H1 (cell line): ENCODE results near the gene C5orf46. TPM values are rescaled to one million over a fixed set of nuclear protein-coding genes. Genes with fewer than 3 reads are reported as not detected.
"Not testable (repeated sequence)": the region's sequence is repeated elsewhere in the genome, so short reads cannot be mapped to it uniquely, and the experiment has no call there.

Experiments used
- CTCF ChIA-PET: fragments of 300-600 bp; sonication (Branson Sonifier 250); formaldehyde crosslinking; loops from one replicate; lab custom pipeline; 2021; ENCODE audit not compliant: partially characterized antibody; lab: Charles Lee
- POLR2A ChIA-PET: fragments of 300-600 bp; sonication (Branson Sonifier 250); formaldehyde crosslinking; loops from one replicate; lab custom pipeline; 2021; ENCODE audit warnings: inconsistent platforms; ENCODE audit not compliant: partially characterized antibody; lab: Charles Lee
- DNase-seq, 2 experiments: peaks; one replicate each; pipeline versions ENCODE4 v3.0.0 to v3.0.0-alpha.2; 2010 to 2022; ENCODE audit warnings: low spot score in 2 of 2, low read depth in 1 of 2, mixed read lengths in 1 of 2
- FAIRE-seq: peaks from 2 replicates; lab custom pipeline; 2011; peaks lifted over from hg19 to GRCh38; lab: Jason Lieb, UNC
- H2AFZ ChIP-seq: 2 replicates; pipeline ENCODE4 v1.8.1; 2012; ENCODE audit warnings: low read length, inconsistent platforms
- H2AK5ac ChIP-seq: 2 replicates; pipeline ENCODE4 v1.6.1; 2013; ENCODE audit warnings: low read depth, low read length
- H2BK120ac ChIP-seq: replicated peaks from 2 replicates; pipeline ENCODE3; 2013; ENCODE audit warnings: low read depth, low read length, inconsistent platforms
- H2BK12ac ChIP-seq: 2 replicates; pipeline ENCODE4 v1.6.1; 2013; ENCODE audit warnings: low read depth, low read length
- H2BK15ac ChIP-seq: 2 replicates; pipeline ENCODE4 v1.6.1; 2013; ENCODE audit warnings: low read length
- H2BK20ac ChIP-seq: 2 replicates; pipeline ENCODE4 v1.6.1; 2013; ENCODE audit warnings: low read length
- H2BK5ac ChIP-seq: 2 replicates; pipeline ENCODE4 v1.6.1; 2013; ENCODE audit warnings: low read depth, low read length
- H3K14ac ChIP-seq: 2 replicates; pipeline ENCODE4 v1.6.1; 2013; ENCODE audit warnings: inconsistent platforms; ENCODE audit not compliant: insufficient read length
- H3K18ac ChIP-seq: 2 replicates; pipeline ENCODE4 v1.6.1; 2013; ENCODE audit warnings: low read length; ENCODE audit errors: extremely low read depth
- H3K23ac ChIP-seq: 2 replicates; pipeline ENCODE4 v1.6.1; 2013; ENCODE audit warnings: inconsistent platforms; ENCODE audit not compliant: insufficient read length
- H3K23me2 ChIP-seq: 2 replicates; pipeline ENCODE4 v1.6.1; 2013; ENCODE audit warnings: low read depth, low read length
- H3K27ac ChIP-seq: 2 replicates; pipeline ENCODE4 v1.6.1; 2011; ENCODE audit warnings: low read depth, low read length, inconsistent platforms
- H3K27me3 ChIP-seq, 4 experiments: replicated peaks in 1 of 4; 1 replicate in 1 of 4; 2 replicates in 3 of 4; pipeline versions ENCODE4 v1.6.1 to v1.8.1; 2011 to 2013; ENCODE audit warnings: low read length in 3 of 4, mild to moderate bottlenecking in 3 of 4, inconsistent platforms in 2 of 4, mixed read lengths in 2 of 4, moderate library complexity in 1 of 4; ENCODE audit not compliant: control insufficient read depth in 3 of 4, insufficient read depth in 3 of 4; ENCODE audit errors: extremely low read depth in 1 of 4
- H3K36me3 ChIP-seq, 4 experiments: 2 replicates each; pipeline versions ENCODE4 v1.6.1 to v1.8.1; 2011 to 2013; ENCODE audit warnings: mild to moderate bottlenecking in 4 of 4, low read length in 3 of 4, moderate library complexity in 2 of 4, control low read depth in 1 of 4, inconsistent platforms in 1 of 4; ENCODE audit not compliant: insufficient read depth in 4 of 4, control insufficient read depth in 2 of 4
- H3K4ac ChIP-seq: replicated peaks from 2 replicates; pipeline ENCODE3; 2013; ENCODE audit warnings: low read length, low read depth, mixed read lengths, inconsistent platforms; ENCODE audit not compliant: insufficient read length
- H3K4me1 ChIP-seq, 4 experiments: replicated peaks in 1 of 4; 1 replicate in 1 of 4; 2 replicates in 3 of 4; pipeline versions ENCODE4 v1.6.1 to v1.8.1; 2011 to 2013; ENCODE audit warnings: low read length in 3 of 4, inconsistent platforms in 2 of 4, mixed read lengths in 1 of 4; ENCODE audit not compliant: insufficient read depth in 4 of 4, control insufficient read depth in 3 of 4
- H3K4me2 ChIP-seq, 2 experiments: 2 replicates each; pipeline versions ENCODE4 v1.6.1 to v1.8.1; 2011 to 2013; ENCODE audit warnings: low read depth in 2 of 2, low read length in 2 of 2, control low read depth in 1 of 2, inconsistent platforms in 1 of 2, mild to moderate bottlenecking in 1 of 2; ENCODE audit not compliant: insufficient read depth in 1 of 2
- H3K4me3 ChIP-seq, 4 experiments: fragments of 200-600, 300-600 bp in 1 of 4; sonication (generic), shearing (Covaris generic), sonication (Bioruptor Twin) in 1 of 4; 2 replicates each; pipeline versions ENCODE4 v1.5.1 to v1.8.1; 2011 to 2016; ENCODE audit warnings: low read length in 4 of 4, low read depth in 3 of 4, control low read depth in 2 of 4, inconsistent platforms in 2 of 4, mild to moderate bottlenecking in 2 of 4, mixed read lengths in 1 of 4, moderate library complexity in 1 of 4; ENCODE audit not compliant: insufficient read depth in 2 of 4; ENCODE audit errors: extremely low read depth in 1 of 4
- H3K56ac ChIP-seq: replicated peaks from 2 replicates; pipeline ENCODE3; 2013; ENCODE audit warnings: low read depth, mild to moderate bottlenecking, mixed read lengths, low read length, inconsistent platforms; ENCODE audit not compliant: insufficient read length
- H3K79me1 ChIP-seq: 2 replicates; pipeline ENCODE4 v1.6.1; 2013; ENCODE audit warnings: low read depth, low read length, control low read depth
- H3K79me2 ChIP-seq, 2 experiments: 2 replicates each; pipeline versions ENCODE4 v1.6.1 to v1.8.1; 2012 to 2013; ENCODE audit warnings: low read length in 2 of 2, mild to moderate bottlenecking in 2 of 2, inconsistent platforms in 1 of 2; ENCODE audit not compliant: insufficient read depth in 2 of 2, control insufficient read depth in 1 of 2
- H3K9ac ChIP-seq, 4 experiments: replicated peaks in 1 of 4; 1 replicate in 1 of 4; 2 replicates in 3 of 4; pipeline versions ENCODE4 v1.6.1 to v1.8.1; 2011 to 2013; ENCODE audit warnings: low read depth in 3 of 4, low read length in 3 of 4, control low read depth in 2 of 4, mild to moderate bottlenecking in 2 of 4, moderate library complexity in 2 of 4, inconsistent platforms in 1 of 4; ENCODE audit errors: extremely low read depth in 1 of 4
- H3K9me3 ChIP-seq, 2 experiments: 2 replicates each; pipeline versions ENCODE4 v1.6.1 to v1.8.1; 2012 to 2013; ENCODE audit warnings: mild to moderate bottlenecking in 2 of 2, moderate library complexity in 2 of 2, control low read depth in 1 of 2, inconsistent platforms in 1 of 2, low read depth in 1 of 2, low read length in 1 of 2, mixed read lengths in 1 of 2; ENCODE audit not compliant: insufficient read depth in 2 of 2
- H4K20me1 ChIP-seq, 2 experiments: replicated peaks in 1 of 2; 2 replicates each; pipeline versions ENCODE3 to v1.8.1; 2011 to 2013; ENCODE audit warnings: inconsistent platforms in 2 of 2, low read length in 2 of 2, mild to moderate bottlenecking in 1 of 2; ENCODE audit not compliant: insufficient read depth in 2 of 2, control insufficient read depth in 1 of 2
- H4K5ac ChIP-seq: 2 replicates; pipeline ENCODE4 v1.6.1; 2013; ENCODE audit warnings: low read length, low read depth, mixed read lengths, inconsistent platforms; ENCODE audit not compliant: insufficient read length
- H4K8ac ChIP-seq: 2 replicates; pipeline ENCODE4 v1.8.0; 2013; ENCODE audit warnings: mild to moderate bottlenecking, moderate library complexity, low read length, inconsistent platforms; ENCODE audit not compliant: insufficient read depth; ENCODE audit errors: extremely low read depth
- H4K91ac ChIP-seq: replicated peaks from 2 replicates; pipeline ENCODE3; 2013; ENCODE audit warnings: low read length, mixed read lengths, inconsistent platforms; ENCODE audit not compliant: insufficient read length
- POLR2A ChIP-seq, 2 experiments: IDR thresholded peaks; 1 replicate in 1 of 2; 2 replicates in 1 of 2; pipeline ENCODE4 v1.6.1; 2011; ENCODE audit warnings: low read depth in 2 of 2, low read length in 2 of 2, mild to moderate bottlenecking in 2 of 2; ENCODE audit errors: control extremely low read depth in 1 of 2
- WGBS, 2 experiments: shearing (Covaris generic) in 1 of 2; methylation state at CpG; one replicate each; pipeline versions ENCODE4 v1.1.6 to v1.1.7; 2013 to 2015; ENCODE audit warnings: low lambda C conversion rate in 2 of 2, mixed read lengths in 2 of 2, inconsistent platforms in 1 of 2, low coverage in 1 of 2, missing lambda C conversion rate in 1 of 2; ENCODE audit not compliant: insufficient replicate concordance in 2 of 2, insufficient coverage in 1 of 2, insufficient read length in 1 of 2; ENCODE audit errors: extremely low coverage in 1 of 2, missing lambda C conversion rate in 1 of 2; 5-methylcytosine and 5-hydroxymethylcytosine counted together
- polyA plus RNA-seq, 7 experiments: library from polyadenylated mRNA; depleted of rRNA in 3 of 7; stranded (reverse) in 5 of 7; unstranded in 2 of 7; fragments of >200 nt in 5 of 7; fragments of 200-250 nt in 2 of 7; gene quantifications; 1 replicate in 5 of 7; 2 replicates in 1 of 7; 4 replicates in 1 of 7; pipeline versions ENCODE4 v1.2.1 to v1.2.3, GENCODE V29; 2011 to 2013; ENCODE audit warnings: missing spikeins in 2 of 7, mixed read lengths in 2 of 7
- total RNA-seq: library from RNA; stranded (reverse); fragmentation: NEBNext Ultra II Directional; extraction: Animal tissue kit (Norgen Biotek cat#: 25700); gene quantifications from 2 replicates; pipeline ENCODE4 v1.2.1, GENCODE V29; 2021

The C5orf46 gene
- total and polyA plus RNA-seq, 2 of the 8 experiments (the other 6 are each of a cell fraction or from before 2014, with no cell fraction given): not detected

- peak in 1 of 2 experiments; percentile 60; a peak in 1 of 3 replicates for TF ChIP-seq POLR2A (IDR thresholded peaks at IDR 0.05; ENCODE audit: control extremely low read depth in 1 of 2, low read depth in 2 of 2, low read length in 2 of 2)
- not testable (repeated sequence) for H4K20me1 ChIP-seq, H2AK5ac ChIP-seq, DNase-seq, H3K9me3 ChIP-seq, H3K79me1 ChIP-seq, H3K14ac ChIP-seq, FAIRE-seq, H2BK12ac ChIP-seq, H4K8ac ChIP-seq, H3K56ac ChIP-seq, H2BK120ac ChIP-seq, H3K23me2 ChIP-seq, H3K18ac ChIP-seq, H2BK20ac ChIP-seq, H3K23ac ChIP-seq, H2AFZ ChIP-seq, H2BK15ac ChIP-seq, H4K91ac ChIP-seq, H3K27me3 ChIP-seq, H3K4ac ChIP-seq
- CTCF ChIA-PET: interaction anchor here (0.6 to 2.0 kb wide), 3 partner anchors 9 to 77 kb away, joined by 3 to 16 read pairs (median 3); partner anchors contain the start of gene SCGB3A2
- H2BK5ac ChIP-seq: peak overlapping the region; percentile 90
- peak overlapping the region; percentile 66 to 84 (median 78); a peak in 6 of 7 replicates for H3K9ac ChIP-seq
- peak overlapping the region; percentile 75 to 91 for H3K4me2 ChIP-seq
- H4K5ac ChIP-seq: peak overlapping the region; percentile 32
- H3K27ac ChIP-seq: peak overlapping the region; percentile 96
- POLR2A ChIA-PET: interaction anchor here (0.9 to 26.7 kb wide), 11 partner anchors 12 to 77 kb away, joined by 3 to 730 read pairs (median 5); partner anchors contain the start of gene SCGB3A2
- H3K79me2 ChIP-seq: peaks cover 8 to 43% of the 10 kb centered on the region in 2 experiments; a peak in 3 of 4 replicates
- peaks cover 5 to 16% (median 11%) of the 10 kb centered on the region in 4 experiments for H3K4me1 ChIP-seq
- H3K36me3 ChIP-seq: peaks cover 2 to 46% (median 18%) of the 10 kb centered on the region in 4 experiments; a peak in 5 of 8 replicates
- H3K4me3 ChIP-seq: peak overlapping the region in 3 of 4 experiments; percentile 15 to 53 (median 25); a peak in 5 of 8 replicates
- 5% methylated on average over 6 of the region's 6 CpGs; no CpG with 5 or more reads in 1 of the 2 experiments for WGBS, 2 experiments
Observed at GRCh38 chr5:147869892-147870291, 36.4 kb downstream of the C5orf46 start.
